Measurements from ENCODE around the gene RAC2.

The RAC2 gene

GRCh38 chr22:37197451-37198257, 46.4 kb downstream of the RAC2 start:
- peak; percentile 39 for DNase-seq (ENCODE audit: low read depth)
- no peak for TF ChIP-seq CTCF (IDR thresholded peaks at IDR 0.05; ENCODE audit: control insufficient read depth, extremely low read depth, insufficient read depth)
- peak overlapping the region; percentile 12; the same call in 1 of the 2 replicates for H3K4me3 ChIP-seq (ENCODE audit: low read depth, low read length)

DNA sequence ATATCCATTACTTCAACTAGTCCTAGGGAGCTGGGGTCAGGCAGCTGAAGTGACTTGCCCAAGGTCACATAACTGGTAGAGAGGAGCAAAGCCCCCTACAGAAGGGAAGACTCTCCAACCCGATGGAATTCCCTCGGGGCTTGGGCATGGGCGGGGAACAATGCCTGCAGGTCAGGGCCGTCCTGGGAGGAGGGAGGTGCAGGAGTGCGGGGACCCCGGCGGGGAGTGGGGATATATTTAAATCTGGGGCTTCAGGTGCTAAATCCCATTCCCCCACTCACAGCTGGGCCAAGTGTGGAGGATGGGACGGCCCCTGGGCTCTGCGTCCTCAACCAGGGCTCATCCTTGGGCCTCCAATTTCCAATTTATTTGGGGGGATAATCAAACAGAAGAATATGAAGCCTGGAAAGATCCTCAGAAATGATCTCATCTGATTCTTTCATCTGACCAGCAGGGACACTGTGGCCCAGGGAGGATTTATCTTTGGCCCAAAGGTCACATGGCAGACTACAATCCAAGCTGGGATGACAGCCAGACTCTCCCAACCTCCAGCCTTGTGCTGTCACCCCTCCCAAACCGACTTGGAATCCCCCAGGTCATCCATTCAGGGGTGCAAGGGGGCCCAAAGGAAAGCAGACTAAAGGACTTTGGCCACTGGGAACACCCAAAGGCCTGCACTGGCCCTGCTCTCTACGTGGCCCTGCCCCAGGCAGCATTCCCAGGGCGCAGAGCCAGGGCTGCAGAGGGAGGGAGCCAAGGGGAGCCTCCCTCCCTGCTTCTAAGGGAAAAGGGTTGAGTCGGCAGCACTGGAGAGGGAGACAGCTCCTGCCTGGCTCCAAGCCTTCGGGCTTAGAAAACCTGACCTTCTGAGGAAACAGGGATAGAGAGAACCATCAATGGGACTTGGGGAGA, 47.3 kb downstream of the RAC2 start:
- H3K4me3 ChIP-seq (ENCODE audit: low read depth, low read length), result no peak overlapping the region
- peak; percentile 24; the same call in 1 of the 2 replicates for TF ChIP-seq CTCF (IDR thresholded peaks at IDR 0.05; ENCODE audit: control insufficient read depth, extremely low read depth, insufficient read depth)
- peak; percentile 76 for DNase-seq (ENCODE audit: low read depth)

DNA sequence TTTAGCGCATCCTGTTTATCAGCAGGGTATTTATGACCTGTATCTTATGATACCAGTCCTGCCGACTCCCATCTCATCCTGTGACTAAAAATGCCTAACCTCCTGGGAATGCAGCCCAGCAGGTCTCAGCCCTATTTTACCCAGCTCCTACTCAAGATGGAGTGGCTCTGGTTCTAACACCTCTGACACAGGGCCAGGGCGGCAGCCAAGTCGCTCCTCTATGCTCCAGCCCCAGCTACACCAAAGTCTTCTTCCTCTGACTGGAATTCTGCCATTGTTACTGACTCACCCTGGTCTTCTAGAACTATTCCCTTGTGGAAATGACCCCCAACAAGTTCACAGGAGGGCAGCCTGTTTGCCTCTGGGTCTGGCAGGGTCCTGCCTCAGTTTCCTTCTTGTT, 48.1 kb downstream of the RAC2 start:
- H3K4me3 ChIP-seq (ENCODE audit: low read depth, low read length), result no peak overlapping the region
- TF ChIP-seq CTCF (IDR thresholded peaks at IDR 0.05; ENCODE audit: control insufficient read depth, extremely low read depth, insufficient read depth), result no peak
- no peak for DNase-seq (ENCODE audit: low read depth)

GRCh38 chr22:37194750-37195149, 49.3 kb downstream of the RAC2 start:
- no peak overlapping the region for H3K4me3 ChIP-seq (ENCODE audit: low read depth, low read length)
- no peak for TF ChIP-seq CTCF (IDR thresholded peaks at IDR 0.05; ENCODE audit: control insufficient read depth, extremely low read depth, insufficient read depth)
- DNase-seq (ENCODE audit: low read depth), result no peak

DNA sequence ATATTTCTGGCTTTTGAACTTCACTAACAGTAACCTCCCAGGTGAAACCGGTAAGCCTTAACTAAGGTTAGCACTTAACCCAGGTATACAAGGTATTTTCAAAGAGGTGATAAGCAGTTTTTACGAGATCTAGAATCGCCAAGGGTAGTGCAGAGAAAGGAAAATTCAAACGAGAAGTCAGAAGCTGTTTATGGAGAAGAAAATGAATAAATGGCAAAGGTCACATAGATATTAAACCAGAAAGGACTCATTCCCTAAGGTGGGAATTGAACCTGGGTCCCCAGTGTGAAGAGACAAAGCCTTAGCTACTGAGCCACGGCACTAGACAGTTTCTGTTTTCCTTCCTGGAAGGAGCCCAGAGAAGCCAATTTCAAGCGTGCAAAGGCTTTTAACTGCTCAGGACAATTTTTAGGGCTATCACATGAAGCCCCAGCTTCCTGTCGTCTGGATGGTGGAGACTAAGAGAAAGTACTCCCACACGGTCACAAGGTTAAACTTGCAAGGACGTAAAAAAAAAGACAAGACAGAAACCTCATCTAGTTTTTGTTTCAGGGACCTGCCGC, 50.4 kb downstream of the RAC2 start:
- no peak for TF ChIP-seq CTCF (IDR thresholded peaks at IDR 0.05; ENCODE audit: control insufficient read depth, extremely low read depth, insufficient read depth)
- no peak overlapping the region for H3K4me3 ChIP-seq (ENCODE audit: low read depth, low read length)
- peak; percentile 50 for DNase-seq (ENCODE audit: low read depth)

DNA sequence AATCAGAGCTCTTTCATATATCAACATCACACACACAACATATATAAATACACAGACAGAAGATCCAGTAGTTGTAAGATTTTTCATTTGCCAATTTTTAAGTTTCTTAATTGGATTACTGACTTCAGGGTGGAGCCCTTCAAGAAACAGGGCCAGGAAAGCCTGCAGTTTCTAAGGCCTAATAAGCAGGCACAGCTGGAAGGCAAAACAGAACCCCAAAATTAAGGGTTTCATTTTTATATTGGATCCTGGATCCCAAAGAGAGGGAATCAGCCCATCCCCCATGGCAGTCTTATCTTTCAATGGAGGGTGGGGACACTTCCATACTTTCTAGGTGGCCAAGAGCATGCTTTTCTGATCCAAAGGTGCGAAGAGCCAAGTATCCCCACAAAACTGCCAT, 51.3 kb downstream of the RAC2 start:
- DNase-seq (ENCODE audit: low read depth), result no peak
- H3K4me3 ChIP-seq (ENCODE audit: low read depth, low read length), result no peak overlapping the region
- no peak for TF ChIP-seq CTCF (IDR thresholded peaks at IDR 0.05; ENCODE audit: control insufficient read depth, extremely low read depth, insufficient read depth)

Data from LNCaP clone FGC (cell line).